ENCODE data around the gene MYO5A.
A peak's percentile ranks its signal among the peaks of the same experiment; 100 is the strongest.
"Not testable (repeated sequence)": the region's sequence is repeated elsewhere in the genome, so short reads cannot be mapped to it uniquely, and the experiment has no call there.

The MYO5A gene

GRCh38 chr15:52324109-52324508 is 204.6 kb downstream of the MYO5A start:
- DNase-seq: no peak

- DNase-seq: no peak
Observed at GRCh38 chr15:52318729-52319500, 209.8 kb downstream of the MYO5A start.

- DNase-seq: no peak
Observed at GRCh38 chr15:52317688-52318087, 211.0 kb downstream of the MYO5A start.

- DNase-seq: no peak
Observed at GRCh38 chr15:52317022-52317421, 211.7 kb downstream of the MYO5A start.

- DNase-seq: no peak
Observed at GRCh38 chr15:52309154-52309548, 219.5 kb downstream of the MYO5A start.

GRCh38 chr15:52308446-52309153 is 220.1 kb downstream of the MYO5A start:
- no peak for DNase-seq

GRCh38 chr15:52307847-52308246 is 220.8 kb downstream of the MYO5A start:
- no peak for DNase-seq

GRCh38 chr15:52306270-52306669 is 222.4 kb downstream of the MYO5A start:
- no peak for DNase-seq

- DNase-seq: no peak
Observed at GRCh38 chr15:52303093-52303772, 225.4 kb downstream of the MYO5A start.

GRCh38 chr15:52301265-52301847 is 227.3 kb downstream of the MYO5A start:
- no peak for DNase-seq

GRCh38 chr15:52295421-52296001 is 233.2 kb downstream of the MYO5A start, which contains the start of gene MYO5C:
MYO5C (minus strand) TSS chr15:52295804; CDS start chr15:52295636, 168 bp downstream.
- peak; percentile 61 for DNase-seq

GRCh38 chr15:52294881-52295420 is 233.7 kb downstream of the MYO5A start:
- DNase-seq: no peak

GRCh38 chr15:52292780-52293392 is 235.8 kb downstream of the MYO5A start:
- no peak for DNase-seq

- DNase-seq: no peak
Observed at GRCh38 chr15:52291204-52291603, 237.5 kb downstream of the MYO5A start.

GRCh38 chr15:52290800-52291199 is 237.9 kb downstream of the MYO5A start:
- no peak for DNase-seq

- no peak for DNase-seq
Observed at GRCh38 chr15:52290329-52290728, 238.4 kb downstream of the MYO5A start.

GRCh38 chr15:52289629-52290081 is 239.0 kb downstream of the MYO5A start:
- no peak for DNase-seq

- DNase-seq: no peak
Observed at GRCh38 chr15:52288986-52289385, 239.7 kb downstream of the MYO5A start.

GRCh38 chr15:52288051-52288942 is 240.4 kb downstream of the MYO5A start:
- DNase-seq: no peak

GRCh38 chr15:52287114-52287513 is 241.6 kb downstream of the MYO5A start:
- no peak for DNase-seq

- DNase-seq: not testable (repeated sequence)
Observed at GRCh38 chr15:52285941-52286340, 242.7 kb downstream of the MYO5A start.
